Measurements from ENCODE around the gene SPRY2.
"Not testable (repeated sequence)": the region's sequence is repeated elsewhere in the genome, so short reads cannot be mapped to it uniquely, and the experiment has no call there.

SPRY2 gene

DNA sequence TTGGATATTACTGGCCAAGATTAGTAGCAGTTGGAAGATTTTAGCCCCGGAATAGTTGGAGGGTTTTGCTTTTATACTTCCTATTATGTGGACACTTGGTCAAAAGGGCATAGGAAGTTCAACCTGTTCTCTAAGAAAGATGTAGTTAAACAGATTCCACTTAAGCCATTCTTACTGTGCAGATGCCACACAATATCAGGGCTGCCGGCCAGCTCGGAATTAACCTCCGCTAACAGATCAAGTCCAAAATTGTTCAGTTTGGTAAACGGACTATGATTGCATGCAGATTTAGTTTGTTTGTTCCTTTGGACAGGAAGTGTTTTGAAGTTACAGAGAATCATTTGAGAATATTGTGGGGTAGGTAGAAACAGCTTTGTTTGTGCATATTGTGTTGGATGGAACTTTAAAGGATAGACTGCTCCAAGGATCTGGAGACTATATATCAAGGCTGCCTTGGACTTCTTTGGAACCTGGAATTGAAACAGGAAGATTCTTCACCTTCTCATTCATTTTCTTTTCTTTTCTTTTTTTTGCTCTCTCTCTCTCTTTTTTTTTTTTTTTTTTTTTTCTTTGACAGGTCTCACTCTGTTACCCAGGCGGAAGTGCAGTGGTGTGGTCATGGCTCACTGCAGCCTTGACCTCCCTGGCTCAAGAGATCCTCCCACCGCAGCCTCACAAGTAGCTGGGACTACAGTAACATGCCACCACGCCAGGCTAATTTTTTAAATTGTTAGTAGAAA is 5.0 kb upstream of the SPRY2 start:
- Histone ChIP-seq H3K27me3 (ENCODE audit: control insufficient read depth, insufficient read depth, low read length) (peaks cover 7% of the 10 kb centered on the region), H3K9me3 (ENCODE audit: control insufficient read depth, insufficient read depth, low read length) (no peaks in the 10 kb centered on the region), H3K4me1 (ENCODE audit: control insufficient read depth, insufficient read depth, low read length) (peaks cover 13% of the 10 kb centered on the region), H3K9ac (ENCODE audit: low read depth, low read length) (no peak overlapping the region), H3K4me3 (ENCODE audit: low read depth, low read length) (no peak overlapping the region), H3K36me3 (ENCODE audit: control insufficient read depth, insufficient read depth, low read length) (no peaks in the 10 kb centered on the region)

DNA sequence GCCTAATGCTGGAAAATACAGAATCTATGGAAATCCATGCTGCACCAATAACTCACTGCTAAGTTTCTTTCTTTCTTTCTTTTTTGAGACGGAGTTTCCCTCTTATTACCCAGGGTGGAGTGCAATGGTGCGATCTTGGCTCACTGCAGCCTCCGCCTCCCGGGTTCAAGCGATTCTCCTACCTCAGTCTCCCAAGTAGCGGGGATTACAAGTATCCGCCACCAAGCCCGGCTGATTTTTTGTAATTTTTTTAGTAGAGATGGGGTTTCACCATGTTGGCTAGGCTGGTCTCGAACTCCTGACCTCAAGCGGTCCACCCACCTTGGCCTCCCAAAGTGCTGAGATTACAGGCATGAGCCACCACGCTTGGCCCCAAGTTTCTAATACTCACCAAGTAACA is 3.1 kb upstream of the SPRY2 start:
- not testable (repeated sequence) for H3K27me3 ChIP-seq (ENCODE audit: control insufficient read depth, insufficient read depth, low read length); H3K4me3 ChIP-seq (ENCODE audit: low read depth, low read length)

DNA sequence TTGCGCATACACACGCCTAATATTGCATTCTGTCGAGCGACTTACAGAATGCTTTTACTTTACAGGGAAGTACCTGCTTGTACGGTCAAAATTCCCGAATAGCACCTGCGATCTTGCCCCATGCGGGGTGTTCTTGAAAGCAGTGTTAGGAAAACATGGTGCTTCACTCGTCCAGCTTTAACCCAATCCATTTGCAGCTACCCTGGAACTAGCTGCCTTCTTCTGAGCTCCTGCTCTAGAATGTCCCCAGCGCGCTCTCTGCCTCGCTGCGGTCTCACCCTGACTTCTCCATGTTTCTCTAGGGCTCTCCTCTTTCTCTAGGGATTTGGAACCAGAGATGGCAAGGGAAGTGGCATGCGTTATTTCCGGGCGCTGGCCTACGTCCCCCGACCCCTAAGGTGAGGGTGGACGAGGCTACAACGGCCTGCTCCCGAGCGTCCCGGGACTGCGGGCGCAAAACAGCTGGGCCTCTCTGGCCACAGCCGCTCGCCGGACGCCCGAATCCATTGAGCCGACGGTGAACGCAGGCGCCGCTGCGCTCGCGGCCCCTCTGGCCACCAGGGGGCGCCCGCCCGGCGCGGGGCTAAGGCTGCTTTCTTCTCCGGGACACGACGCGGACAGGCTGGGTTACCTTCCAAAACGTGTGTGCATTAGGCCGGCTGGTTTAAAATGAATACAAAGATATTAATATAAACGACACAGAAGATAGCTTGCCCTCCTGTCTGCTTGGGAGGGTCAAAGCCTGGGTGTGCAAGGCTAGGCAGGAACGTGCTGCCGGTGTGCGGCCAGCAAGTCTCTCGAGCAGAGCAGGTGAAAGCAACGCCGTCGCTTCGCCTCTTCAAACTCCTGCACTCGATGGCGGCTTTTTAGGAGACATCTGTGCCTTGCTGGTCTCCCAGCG is 1.8 kb upstream of the SPRY2 start:
- Histone ChIP-seq H3K4me3 (ENCODE audit: low read depth, low read length) (peak overlapping the region; percentile 69), H3K9me3 (ENCODE audit: control insufficient read depth, insufficient read depth, low read length) (no peaks in the 10 kb centered on the region), H3K36me3 (ENCODE audit: control insufficient read depth, insufficient read depth, low read length) (peaks cover under 1% of the 10 kb centered on the region), H3K4me1 (ENCODE audit: control insufficient read depth, insufficient read depth, low read length) (peaks cover 13% of the 10 kb centered on the region), H3K9ac (ENCODE audit: low read depth, low read length) (peak overlapping the region; percentile 32), H3K27me3 (ENCODE audit: control insufficient read depth, insufficient read depth, low read length) (peaks cover 7% of the 10 kb centered on the region)

More for the DNA sequence above, 3.1 kb upstream of the SPRY2 start:
- not testable (repeated sequence) for H3K36me3 ChIP-seq (ENCODE audit: control insufficient read depth, insufficient read depth, low read length); H3K9ac ChIP-seq (ENCODE audit: low read depth, low read length); H3K9me3 ChIP-seq (ENCODE audit: control insufficient read depth, insufficient read depth, low read length)
- peaks cover 13% of the 10 kb centered on the region for H3K4me1 ChIP-seq (ENCODE audit: control insufficient read depth, insufficient read depth, low read length)

DNA sequence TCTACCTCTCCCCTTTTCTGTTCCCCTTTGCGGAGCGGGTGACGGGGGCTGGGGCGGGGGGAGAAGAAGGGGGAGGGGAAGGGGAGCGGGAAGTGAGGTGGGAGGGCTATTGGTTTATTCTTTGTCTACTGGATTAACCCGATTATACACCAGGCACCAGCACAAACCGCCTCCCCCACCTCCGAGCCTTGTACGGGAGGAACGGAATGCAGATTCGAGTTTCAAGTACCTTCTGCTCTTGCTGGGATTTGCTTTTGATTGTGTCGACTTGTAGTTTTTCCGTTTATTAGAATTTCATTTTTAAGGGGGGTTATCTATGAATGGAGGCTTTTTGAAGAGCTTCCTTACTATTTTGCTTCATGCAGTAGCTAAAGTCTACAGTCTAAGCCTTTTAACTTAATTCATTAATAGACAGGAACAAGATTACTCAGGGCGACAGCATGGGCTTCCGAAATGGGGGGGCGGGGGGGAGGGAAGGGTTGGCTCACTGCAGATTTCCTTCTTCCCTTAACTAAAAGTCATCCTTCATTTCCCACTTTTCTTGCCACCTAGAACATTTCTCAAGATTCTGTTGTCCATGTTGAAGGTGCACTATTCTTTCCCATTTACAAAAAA is 937 bp upstream of the SPRY2 start:
- Histone ChIP-seq H3K4me1 (ENCODE audit: control insufficient read depth, insufficient read depth, low read length) (peaks cover 17% of the 10 kb centered on the region), H3K27me3 (ENCODE audit: control insufficient read depth, insufficient read depth, low read length) (peaks cover 7% of the 10 kb centered on the region), H3K36me3 (ENCODE audit: control insufficient read depth, insufficient read depth, low read length) (peaks cover 9% of the 10 kb centered on the region), H3K4me3 (ENCODE audit: low read depth, low read length) (peak overlapping the region; percentile 69), H3K9me3 (ENCODE audit: control insufficient read depth, insufficient read depth, low read length) (no peaks in the 10 kb centered on the region), H3K9ac (ENCODE audit: low read depth, low read length) (peak overlapping the region; percentile 81)

DNA sequence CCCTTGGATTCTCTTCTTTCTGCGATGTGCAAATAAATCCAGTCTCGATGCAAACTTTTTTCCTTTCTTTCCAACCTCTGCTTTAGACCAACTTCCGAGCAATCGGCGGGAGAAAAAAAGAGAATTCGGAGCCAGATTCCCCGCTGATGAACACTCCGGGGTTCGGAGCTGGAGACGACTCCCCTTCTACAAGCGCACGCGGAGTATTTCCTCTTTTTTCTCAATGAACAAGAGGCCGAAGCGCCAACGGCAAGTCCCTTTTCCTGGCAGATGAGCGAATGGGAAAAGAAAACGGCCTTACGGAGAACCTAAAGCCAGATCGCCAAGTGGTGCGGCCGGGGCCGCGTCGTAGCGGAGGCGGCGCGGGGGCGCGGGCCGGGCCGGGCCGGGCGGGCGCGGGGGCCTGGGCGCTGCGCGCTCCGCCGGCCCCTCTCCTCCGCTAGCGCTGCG is 250 bp downstream of the SPRY2 start:
- H3K4me3 ChIP-seq (ENCODE audit: low read depth, low read length) = peak overlapping the region; percentile 99
- H3K27me3 ChIP-seq (ENCODE audit: control insufficient read depth, insufficient read depth, low read length) = peaks cover 7% of the 10 kb centered on the region
- H3K4me1 ChIP-seq (ENCODE audit: control insufficient read depth, insufficient read depth, low read length) = peaks cover 20% of the 10 kb centered on the region
- peaks cover 12% of the 10 kb centered on the region for H3K36me3 ChIP-seq (ENCODE audit: control insufficient read depth, insufficient read depth, low read length)
- H3K9me3 ChIP-seq (ENCODE audit: control insufficient read depth, insufficient read depth, low read length) = no peaks in the 10 kb centered on the region
- H3K9ac ChIP-seq (ENCODE audit: low read depth, low read length) = peak overlapping the region; percentile 74

DNA sequence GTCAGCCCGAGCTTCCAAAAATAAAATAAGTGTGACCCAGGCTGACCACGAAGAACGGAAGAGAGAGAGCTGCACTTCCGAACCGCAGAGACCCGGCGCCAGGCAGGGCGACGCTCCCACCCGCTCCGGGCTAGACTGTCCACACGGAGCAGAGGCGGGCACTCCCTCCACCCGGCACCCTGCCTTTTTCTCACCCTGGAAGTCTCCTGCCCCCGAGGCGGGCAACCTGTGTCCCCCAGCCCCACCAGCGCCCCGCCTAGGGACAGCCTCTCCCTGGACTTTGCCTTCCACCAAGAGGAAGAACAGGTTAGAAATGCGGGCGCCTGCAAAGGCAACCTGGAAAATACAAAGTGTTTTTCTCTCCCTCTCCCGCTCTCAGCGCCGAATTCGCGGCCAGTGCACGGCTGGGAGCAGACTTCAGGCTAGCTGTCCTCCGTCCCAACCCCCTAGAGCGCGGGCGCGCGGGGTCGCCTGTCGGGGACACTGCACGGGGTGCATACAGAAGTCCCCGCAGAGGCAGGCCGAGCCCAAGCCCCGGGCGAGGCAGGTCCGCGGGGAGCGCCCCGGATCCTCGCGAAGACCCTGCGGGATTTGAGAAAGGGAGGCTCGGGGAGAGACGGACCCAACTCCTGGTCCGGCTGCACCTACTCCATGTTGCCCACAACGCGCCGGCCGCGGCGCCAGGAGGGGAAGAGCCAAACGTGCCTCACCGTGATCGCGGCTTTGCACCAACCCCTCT is 845 bp downstream of the SPRY2 start:
- Histone ChIP-seq H3K4me1 (ENCODE audit: control insufficient read depth, insufficient read depth, low read length) (peaks cover 14% of the 10 kb centered on the region), H3K9ac (ENCODE audit: low read depth, low read length) (peak overlapping the region; percentile 74), H3K9me3 (ENCODE audit: control insufficient read depth, insufficient read depth, low read length) (no peaks in the 10 kb centered on the region), H3K36me3 (ENCODE audit: control insufficient read depth, insufficient read depth, low read length) (peaks cover 12% of the 10 kb centered on the region), H3K27me3 (ENCODE audit: control insufficient read depth, insufficient read depth, low read length) (peaks cover 7% of the 10 kb centered on the region), H3K4me3 (ENCODE audit: low read depth, low read length) (peak overlapping the region; percentile 99)

DNA sequence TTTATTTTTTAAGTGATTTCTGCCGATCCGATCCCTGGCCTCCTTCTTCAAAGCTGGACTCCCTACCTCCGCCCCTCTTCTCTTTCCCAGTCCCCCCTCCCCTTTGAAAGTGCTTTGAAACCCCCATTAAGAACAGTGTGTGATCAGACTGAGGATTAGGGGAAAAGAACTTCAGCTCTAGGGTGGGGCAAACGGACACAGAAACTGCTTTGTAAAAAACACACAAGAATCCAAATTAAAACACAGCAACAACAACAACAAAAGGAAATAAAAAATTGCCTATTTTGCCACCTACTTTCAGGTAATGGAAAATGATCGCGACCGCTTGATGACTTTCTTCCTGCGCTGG is 1.4 kb downstream of the SPRY2 start:
- Histone ChIP-seq H3K4me3 (ENCODE audit: low read depth, low read length) (peak overlapping the region; percentile 99), H3K36me3 (ENCODE audit: control insufficient read depth, insufficient read depth, low read length) (peaks cover 12% of the 10 kb centered on the region), H3K9me3 (ENCODE audit: control insufficient read depth, insufficient read depth, low read length) (no peaks in the 10 kb centered on the region), H3K27me3 (ENCODE audit: control insufficient read depth, insufficient read depth, low read length) (peaks cover 7% of the 10 kb centered on the region), H3K9ac (ENCODE audit: low read depth, low read length) (peak overlapping the region; percentile 74), H3K4me1 (ENCODE audit: control insufficient read depth, insufficient read depth, low read length) (peaks cover 8% of the 10 kb centered on the region)

DNA sequence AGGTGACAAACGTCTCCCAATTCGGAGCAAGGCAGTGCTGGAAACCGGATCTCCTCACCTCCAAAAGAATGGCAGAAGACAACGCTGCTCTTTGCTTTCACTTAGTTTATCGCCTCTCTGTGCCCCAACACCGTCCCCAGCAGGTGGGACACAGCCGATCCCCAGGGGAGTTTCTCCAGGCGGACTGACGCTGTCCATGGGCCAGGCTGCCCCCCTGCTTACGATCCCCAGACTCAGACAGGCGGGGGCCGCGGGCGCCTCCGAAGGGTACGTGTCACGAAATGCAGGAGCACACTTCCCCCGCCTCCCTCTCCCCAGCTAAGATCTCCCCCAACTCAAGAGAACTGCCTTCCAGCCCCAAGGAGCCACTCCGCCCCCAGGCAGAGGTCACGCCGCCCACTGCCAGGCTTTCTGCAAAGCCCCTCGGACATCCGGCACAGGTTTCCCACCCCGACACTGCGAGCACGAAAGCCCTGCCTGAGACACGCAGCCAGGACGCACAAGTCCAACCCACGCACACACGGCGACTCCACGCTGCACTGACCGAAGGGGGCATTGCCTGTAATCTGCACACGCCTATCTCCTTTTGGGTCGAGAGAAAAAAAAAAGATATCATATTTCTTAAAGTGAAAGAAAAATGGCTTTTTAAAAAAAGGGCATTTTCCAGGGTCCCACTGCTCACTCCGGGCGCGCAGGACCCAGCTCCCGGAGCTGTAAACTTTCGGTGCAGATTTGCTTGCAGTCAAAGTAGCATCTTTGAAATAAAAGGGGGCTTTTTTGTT is 2.0 kb downstream of the SPRY2 start:
- peaks cover 7% of the 10 kb centered on the region for H3K27me3 ChIP-seq (ENCODE audit: control insufficient read depth, insufficient read depth, low read length)

DNA sequence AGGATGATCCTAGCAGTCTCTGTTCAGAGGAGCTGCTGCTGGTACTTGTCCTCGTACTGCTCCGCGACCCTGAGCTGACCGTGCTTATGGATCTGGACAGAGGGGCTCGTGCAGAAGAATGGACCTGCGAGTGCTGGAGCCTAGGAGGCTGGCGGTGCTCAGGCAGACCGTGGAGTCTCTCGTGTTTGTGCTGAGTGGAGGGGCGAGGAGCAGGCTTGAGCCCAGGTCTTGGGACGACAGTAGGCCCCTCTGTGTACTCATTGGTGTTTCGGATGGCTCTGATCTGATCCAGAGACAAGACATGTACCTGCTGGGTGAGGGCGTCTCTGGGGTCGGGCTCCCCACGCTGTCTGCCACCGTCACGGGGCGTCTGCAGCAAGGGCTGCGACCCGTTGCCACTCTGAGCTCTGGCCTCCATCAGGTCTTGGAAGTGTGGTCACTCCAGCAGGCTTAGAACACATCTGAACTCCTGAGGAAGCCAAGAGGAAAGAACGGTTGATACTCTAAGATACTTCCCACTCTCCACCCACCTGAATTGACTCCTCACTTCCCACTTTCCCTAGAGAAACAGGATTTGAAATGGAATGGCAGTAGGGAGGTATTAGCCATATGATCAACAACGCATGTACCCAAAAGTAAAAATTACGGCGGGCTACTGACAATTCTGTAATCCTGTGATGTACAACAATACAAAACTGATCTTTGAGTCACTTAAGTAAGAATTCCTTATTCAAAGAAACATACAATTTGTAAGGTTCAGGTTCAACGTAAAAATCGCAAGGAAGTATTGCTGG is 3.4 kb downstream of the SPRY2 start:
- H3K36me3 ChIP-seq (ENCODE audit: control insufficient read depth, insufficient read depth, low read length) = peaks cover 12% of the 10 kb centered on the region

More for the DNA sequence above, 2.0 kb downstream of the SPRY2 start:
- Histone ChIP-seq H3K36me3 (ENCODE audit: control insufficient read depth, insufficient read depth, low read length) (peaks cover 12% of the 10 kb centered on the region), H3K4me1 (ENCODE audit: control insufficient read depth, insufficient read depth, low read length) (peaks cover 8% of the 10 kb centered on the region), H3K9ac (ENCODE audit: low read depth, low read length) (peak overlapping the region; percentile 74), H3K9me3 (ENCODE audit: control insufficient read depth, insufficient read depth, low read length) (no peaks in the 10 kb centered on the region), H3K4me3 (ENCODE audit: low read depth, low read length) (peak overlapping the region; percentile 99)

DNA sequence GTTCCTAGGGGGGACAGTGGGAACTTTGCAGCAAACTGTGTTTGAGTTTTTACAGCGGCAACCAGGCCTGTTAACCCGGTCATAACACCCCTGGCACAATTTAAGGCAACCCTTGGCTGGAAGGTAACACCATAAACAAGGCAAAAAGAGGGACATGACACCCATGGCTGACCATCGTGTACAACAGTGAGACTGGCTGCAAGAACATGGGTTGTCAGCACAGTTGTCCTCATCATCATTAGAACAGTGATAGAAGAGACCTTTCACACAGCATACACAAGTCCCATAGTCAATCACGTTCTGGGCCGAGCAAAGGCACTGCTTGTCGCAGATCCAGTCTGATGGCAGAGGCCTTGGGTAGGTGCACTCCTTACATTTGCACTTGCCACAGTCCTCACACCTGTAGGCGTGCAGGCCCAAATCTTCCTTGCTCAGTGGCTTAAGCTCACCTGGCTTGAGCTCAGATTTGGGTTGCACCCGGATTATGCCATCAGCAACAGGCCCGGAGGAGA is 4.1 kb downstream of the SPRY2 start:
- Histone ChIP-seq H3K4me3 (ENCODE audit: low read depth, low read length) (peak overlapping the region; percentile 99), H3K27me3 (ENCODE audit: control insufficient read depth, insufficient read depth, low read length) (no peaks in the 10 kb centered on the region), H3K9ac (ENCODE audit: low read depth, low read length) (no peak overlapping the region), H3K36me3 (ENCODE audit: control insufficient read depth, insufficient read depth, low read length) (peaks cover 12% of the 10 kb centered on the region), H3K4me1 (ENCODE audit: control insufficient read depth, insufficient read depth, low read length) (peaks cover 8% of the 10 kb centered on the region), H3K9me3 (ENCODE audit: control insufficient read depth, insufficient read depth, low read length) (no peaks in the 10 kb centered on the region)

More for the DNA sequence above, 3.4 kb downstream of the SPRY2 start:
- Histone ChIP-seq H3K9ac (ENCODE audit: low read depth, low read length) (peak overlapping the region; percentile 47), H3K4me1 (ENCODE audit: control insufficient read depth, insufficient read depth, low read length) (peaks cover 8% of the 10 kb centered on the region), H3K9me3 (ENCODE audit: control insufficient read depth, insufficient read depth, low read length) (no peaks in the 10 kb centered on the region), H3K4me3 (ENCODE audit: low read depth, low read length) (peak overlapping the region; percentile 99), H3K27me3 (ENCODE audit: control insufficient read depth, insufficient read depth, low read length) (no peaks in the 10 kb centered on the region)

Data from iPS-15b (cell line).